ENCODE data around the gene BPHL. TPM values are rescaled to one million over a fixed set of nuclear protein-coding genes. Genes with fewer than 3 reads are reported as not detected.
"Not testable (repeated sequence)": the region's sequence is repeated elsewhere in the genome, so short reads cannot be mapped to it uniquely, and the experiment has no call there.

BPHL gene
- total RNA-seq, 2 experiments from 2014 or later: 9.7 to 20.9 TPM

DNA sequence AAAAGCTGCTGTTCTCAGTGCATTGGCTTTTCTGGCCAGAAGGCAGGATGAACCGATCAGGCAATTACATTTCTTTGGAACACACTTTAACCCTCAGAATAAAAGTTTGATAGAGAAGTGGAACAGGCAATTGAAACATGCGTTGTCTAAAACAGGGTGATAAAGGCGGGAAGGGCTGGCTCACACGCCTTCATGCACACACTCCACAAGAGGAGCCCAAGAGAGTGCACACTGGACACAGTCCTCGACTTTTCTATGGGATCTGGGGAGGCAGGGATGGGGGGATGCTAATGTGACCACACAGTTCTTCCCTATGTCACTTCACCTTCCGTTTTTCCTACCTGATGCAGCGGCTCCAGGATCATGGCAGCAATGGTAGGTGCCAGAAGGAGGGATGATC is 69.8 kb downstream of the BPHL start:
- no peak for TF ChIP-seq EZH2phosphoT487 (IDR thresholded peaks at IDR 0.05; ENCODE audit: borderline replicate concordance, low read depth, low read length)
- TF ChIP-seq, protein P1, sequence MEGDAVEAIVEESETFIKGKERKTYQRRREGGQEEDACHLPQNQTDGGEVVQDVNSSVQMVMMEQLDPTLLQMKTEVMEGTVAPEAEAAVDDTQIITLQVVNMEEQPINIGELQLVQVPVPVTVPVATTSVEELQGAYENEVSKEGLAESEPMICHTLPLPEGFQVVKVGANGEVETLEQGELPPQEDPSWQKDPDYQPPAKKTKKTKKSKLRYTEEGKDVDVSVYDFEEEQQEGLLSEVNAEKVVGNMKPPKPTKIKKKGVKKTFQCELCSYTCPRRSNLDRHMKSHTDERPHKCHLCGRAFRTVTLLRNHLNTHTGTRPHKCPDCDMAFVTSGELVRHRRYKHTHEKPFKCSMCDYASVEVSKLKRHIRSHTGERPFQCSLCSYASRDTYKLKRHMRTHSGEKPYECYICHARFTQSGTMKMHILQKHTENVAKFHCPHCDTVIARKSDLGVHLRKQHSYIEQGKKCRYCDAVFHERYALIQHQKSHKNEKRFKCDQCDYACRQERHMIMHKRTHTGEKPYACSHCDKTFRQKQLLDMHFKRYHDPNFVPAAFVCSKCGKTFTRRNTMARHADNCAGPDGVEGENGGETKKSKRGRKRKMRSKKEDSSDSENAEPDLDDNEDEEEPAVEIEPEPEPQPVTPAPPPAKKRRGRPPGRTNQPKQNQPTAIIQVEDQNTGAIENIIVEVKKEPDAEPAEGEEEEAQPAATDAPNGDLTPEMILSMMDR (conservative IDR thresholded peaks at IDR 0.05; ENCODE audit: low read length): no peak
- no peak overlapping the region for H3K27ac ChIP-seq (ENCODE audit: low read depth, low read length, poor library complexity, severe bottlenecking)
- H3K4me1 ChIP-seq (ENCODE audit: insufficient read depth, low read length, poor library complexity, severe bottlenecking): no peaks in the 10 kb centered on the region
- DNase-seq (ENCODE audit: low spot score): no peak
- 0 out of 2 replicates have a peak, but pooled peaks cover 5% of the 10 kb centered on the region for H3K9me3 ChIP-seq (ENCODE audit: low read length)
- no peaks in the 10 kb centered on the region for H3K36me3 ChIP-seq (ENCODE audit: insufficient read depth, low read length)
- POLR2A ChIA-PET: no interaction called here
- no peaks in the 10 kb centered on the region for H4K20me1 ChIP-seq (ENCODE audit: insufficient read depth, low read length)
- H3K9me2 ChIP-seq (ENCODE audit: insufficient read depth, low read length): no peaks in the 10 kb centered on the region
- no TSS peak for BruUV-seq (replicated peaks)
- intact Hi-C loops (cut with micrococcal nuclease; ENCODE audit: unreplicated experiment): no loop called here
- no peak overlapping the region for H2AFZ ChIP-seq (ENCODE audit: low read length)
- no peak overlapping the region for H3K4me3 ChIP-seq (ENCODE audit: low read depth, low read length, poor library complexity, severe bottlenecking)
- H3K4me2 ChIP-seq (ENCODE audit: low read length): no peak overlapping the region
- H3K79me2 ChIP-seq (ENCODE audit: insufficient read depth, low read depth, low read length): no peaks in the 10 kb centered on the region
- CTCF ChIA-PET (ENCODE audit: unreplicated experiment): interaction anchor here (0.9 kb wide), 1 partner anchor 50 kb away, joined by 3 read pairs; no protein-coding TSS in a partner anchor

DNA sequence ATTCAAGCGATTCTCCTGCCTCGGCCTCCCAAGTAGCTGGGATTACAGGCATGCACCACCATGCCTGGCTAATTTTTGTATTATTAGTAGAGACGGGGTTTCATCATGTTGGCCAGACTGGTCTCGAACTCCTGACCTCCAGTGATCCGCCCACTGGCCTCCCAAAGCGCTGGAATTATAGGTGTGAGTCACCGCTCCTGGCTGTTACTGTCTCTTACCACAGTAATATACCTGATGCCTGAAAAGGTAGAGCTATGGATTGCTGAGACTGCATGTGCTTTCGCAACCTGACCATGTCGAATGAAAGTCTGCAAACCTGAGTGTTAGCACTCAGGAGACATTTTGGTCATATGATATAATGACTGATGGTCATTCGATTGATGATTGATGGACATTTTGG is 70.7 kb downstream of the BPHL start:
- H3K79me2 ChIP-seq (ENCODE audit: insufficient read depth, low read depth, low read length); H3K9me3 ChIP-seq (ENCODE audit: low read length); CTCF ChIA-PET (ENCODE audit: unreplicated experiment); H3K4me3 ChIP-seq (ENCODE audit: low read depth, low read length, poor library complexity, severe bottlenecking); H3K27ac ChIP-seq (ENCODE audit: low read depth, low read length, poor library complexity, severe bottlenecking); H3K36me3 ChIP-seq (ENCODE audit: insufficient read depth, low read length); H3K9me2 ChIP-seq (ENCODE audit: insufficient read depth, low read length); H3K4me1 ChIP-seq (ENCODE audit: insufficient read depth, low read length, poor library complexity, severe bottlenecking); BruUV-seq (replicated peaks); H3K4me2 ChIP-seq (ENCODE audit: low read length); H2AFZ ChIP-seq (ENCODE audit: low read length); H4K20me1 ChIP-seq (ENCODE audit: insufficient read depth, low read length); intact Hi-C loops (cut with micrococcal nuclease; ENCODE audit: unreplicated experiment); DNase-seq (ENCODE audit: low spot score): not testable (repeated sequence)
- POLR2A ChIA-PET: interaction anchor here (0.5 kb wide), 1 partner anchor 9 kb away, joined by 4 read pairs; no protein-coding TSS in a partner anchor

DNA sequence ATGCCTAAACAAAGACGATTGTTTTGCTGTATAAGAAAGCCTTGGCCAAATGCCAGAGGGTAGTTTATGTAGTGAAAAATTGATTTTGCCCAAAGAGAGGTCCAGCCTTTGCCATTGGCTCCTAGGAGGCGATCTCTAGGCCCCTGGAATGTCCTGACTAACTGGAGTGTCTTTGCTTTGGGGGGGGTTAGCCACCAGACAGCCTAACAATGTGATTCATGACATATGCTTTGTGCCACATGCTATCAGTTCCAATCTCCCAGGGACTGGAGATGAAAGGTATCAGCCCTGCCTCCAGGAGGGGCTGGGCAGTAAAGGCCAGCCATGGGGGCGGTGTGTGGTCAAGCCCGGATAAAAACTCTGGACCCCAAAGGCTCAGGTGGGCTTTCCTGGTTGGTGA is 71.5 kb downstream of the BPHL start:
- DNase-seq (ENCODE audit: low spot score): no peak
- Histone ChIP-seq H2AFZ (ENCODE audit: low read length) (no peak overlapping the region), H3K27ac (ENCODE audit: low read depth, low read length, poor library complexity, severe bottlenecking) (no peak overlapping the region), H3K79me2 (ENCODE audit: insufficient read depth, low read depth, low read length) (no peaks in the 10 kb centered on the region), H3K9me2 (ENCODE audit: insufficient read depth, low read length) (no peaks in the 10 kb centered on the region), H3K9me3 (ENCODE audit: low read length) (no peaks in the 10 kb centered on the region), H3K4me1 (ENCODE audit: insufficient read depth, low read length, poor library complexity, severe bottlenecking) (no peaks in the 10 kb centered on the region), H3K4me2 (ENCODE audit: low read length) (no peak overlapping the region), H4K20me1 (ENCODE audit: insufficient read depth, low read length) (no peaks in the 10 kb centered on the region), H3K36me3 (ENCODE audit: insufficient read depth, low read length) (no peaks in the 10 kb centered on the region), H3K4me3 (ENCODE audit: low read depth, low read length, poor library complexity, severe bottlenecking) (no peak overlapping the region)
- CTCF ChIA-PET (ENCODE audit: unreplicated experiment): no interaction called here
- no peak for TF ChIP-seq EZH2phosphoT487 (IDR thresholded peaks at IDR 0.05; ENCODE audit: borderline replicate concordance, low read depth, low read length)
- TF ChIP-seq, protein P1 (conservative IDR thresholded peaks at IDR 0.05; ENCODE audit: low read length): no peak
- BruUV-seq (replicated peaks): no TSS peak
- POLR2A ChIA-PET: interaction anchor here (0.6 to 0.9 kb wide), 2 partner anchors 13 to 83 kb away, joined by 3 read pairs; no protein-coding TSS in a partner anchor
- intact Hi-C loops (cut with micrococcal nuclease; ENCODE audit: unreplicated experiment): no loop called here
